HFFc6 (cell line): ENCODE data around the gene MYBPC2. TPM values are rescaled to one million over a fixed set of nuclear protein-coding genes. Genes with fewer than 3 reads are reported as not detected.
A peak's percentile ranks its signal among the peaks of the same experiment; 100 is the strongest.

Experiments
- DNase-seq: peaks from one replicate; pipeline ENCODE4 v3.0.0-alpha.2; 2018
- H3K27ac Mint-ChIP-seq: 2 replicates; pipeline ENCODE4 v1.8.0; 2020; ENCODE audit warnings: mild to moderate bottlenecking, mixed read lengths
- H3K27me3 Mint-ChIP-seq: 2 replicates; pipeline ENCODE4 v1.8.0; 2021; ENCODE audit warnings: mild to moderate bottlenecking, moderate library complexity, mixed read lengths; ENCODE audit not compliant: insufficient read depth
- H3K36me3 Mint-ChIP-seq: 2 replicates; pipeline ENCODE4 v1.8.0; 2021; ENCODE audit warnings: low read depth, mixed read lengths
- H3K4me1 Mint-ChIP-seq: 2 replicates; pipeline ENCODE4 v1.8.0; 2020; ENCODE audit warnings: low read depth, mixed read lengths
- H3K4me3 Mint-ChIP-seq: 2 replicates; pipeline ENCODE4 v1.8.0; 2020; ENCODE audit warnings: mild to moderate bottlenecking, moderate library complexity, mixed read lengths
- H3K9me3 Mint-ChIP-seq: 2 replicates; pipeline ENCODE4 v1.8.0; 2020; ENCODE audit warnings: mild to moderate bottlenecking, mixed read lengths
- total RNA-seq, 6 experiments: library from RNA; stranded (reverse); fragmentation: NEBNext Ultra II Directional; extraction: Animal tissue kit (Norgen Biotek cat#: 25700); gene quantifications; 2 replicates in 1 of 6; 3 replicates in 5 of 6; pipeline ENCODE4 v1.2.3, GENCODE V29; 2021
- TF ChIP-seq, protein P1 (sequence below): fragments of 200-600 bp; sonication (generic); IDR thresholded peaks from 2 replicates; pipeline ENCODE4 v1.5.0; 2021; ENCODE audit warnings: antibody characterized with exemption, mild to moderate bottlenecking

The MYBPC2 gene
- total RNA-seq, 6 experiments from 2014 or later: not detected

DNA sequence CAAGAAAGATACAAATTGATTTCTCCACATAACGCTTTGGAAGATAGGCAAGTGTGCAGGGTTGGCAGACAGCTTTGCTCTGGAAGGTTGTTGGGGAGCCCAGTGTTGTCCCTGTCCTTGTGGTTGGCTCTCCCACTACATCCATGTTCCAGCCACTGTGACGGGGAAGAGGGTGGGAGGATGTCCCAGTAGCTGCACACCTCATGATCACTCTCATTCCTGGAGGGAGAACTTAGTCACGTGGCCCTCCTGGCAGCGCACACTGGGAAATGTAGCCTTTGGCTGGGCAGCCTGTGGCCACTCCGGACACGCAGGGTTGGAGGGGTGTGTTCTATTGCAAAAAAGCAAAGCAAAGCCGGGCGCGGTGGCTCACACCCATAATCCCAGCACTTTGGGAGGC is 38.7 kb upstream of the MYBPC2 start:
- H3K4me3 Mint-ChIP-seq: no peak overlapping the region
- H3K9me3 Mint-ChIP-seq: no peaks in the 10 kb centered on the region
- no peaks in the 10 kb centered on the region for H3K4me1 Mint-ChIP-seq
- TF ChIP-seq, protein P1, sequence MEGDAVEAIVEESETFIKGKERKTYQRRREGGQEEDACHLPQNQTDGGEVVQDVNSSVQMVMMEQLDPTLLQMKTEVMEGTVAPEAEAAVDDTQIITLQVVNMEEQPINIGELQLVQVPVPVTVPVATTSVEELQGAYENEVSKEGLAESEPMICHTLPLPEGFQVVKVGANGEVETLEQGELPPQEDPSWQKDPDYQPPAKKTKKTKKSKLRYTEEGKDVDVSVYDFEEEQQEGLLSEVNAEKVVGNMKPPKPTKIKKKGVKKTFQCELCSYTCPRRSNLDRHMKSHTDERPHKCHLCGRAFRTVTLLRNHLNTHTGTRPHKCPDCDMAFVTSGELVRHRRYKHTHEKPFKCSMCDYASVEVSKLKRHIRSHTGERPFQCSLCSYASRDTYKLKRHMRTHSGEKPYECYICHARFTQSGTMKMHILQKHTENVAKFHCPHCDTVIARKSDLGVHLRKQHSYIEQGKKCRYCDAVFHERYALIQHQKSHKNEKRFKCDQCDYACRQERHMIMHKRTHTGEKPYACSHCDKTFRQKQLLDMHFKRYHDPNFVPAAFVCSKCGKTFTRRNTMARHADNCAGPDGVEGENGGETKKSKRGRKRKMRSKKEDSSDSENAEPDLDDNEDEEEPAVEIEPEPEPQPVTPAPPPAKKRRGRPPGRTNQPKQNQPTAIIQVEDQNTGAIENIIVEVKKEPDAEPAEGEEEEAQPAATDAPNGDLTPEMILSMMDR: no peak
- no peak overlapping the region for H3K27ac Mint-ChIP-seq
- no peaks in the 10 kb centered on the region; the same call in 1 of the 2 replicates for H3K27me3 Mint-ChIP-seq
- peaks cover 9% of the 10 kb centered on the region; the same call in 1 of the 2 replicates for H3K36me3 Mint-ChIP-seq
- no peak for DNase-seq

DNA sequence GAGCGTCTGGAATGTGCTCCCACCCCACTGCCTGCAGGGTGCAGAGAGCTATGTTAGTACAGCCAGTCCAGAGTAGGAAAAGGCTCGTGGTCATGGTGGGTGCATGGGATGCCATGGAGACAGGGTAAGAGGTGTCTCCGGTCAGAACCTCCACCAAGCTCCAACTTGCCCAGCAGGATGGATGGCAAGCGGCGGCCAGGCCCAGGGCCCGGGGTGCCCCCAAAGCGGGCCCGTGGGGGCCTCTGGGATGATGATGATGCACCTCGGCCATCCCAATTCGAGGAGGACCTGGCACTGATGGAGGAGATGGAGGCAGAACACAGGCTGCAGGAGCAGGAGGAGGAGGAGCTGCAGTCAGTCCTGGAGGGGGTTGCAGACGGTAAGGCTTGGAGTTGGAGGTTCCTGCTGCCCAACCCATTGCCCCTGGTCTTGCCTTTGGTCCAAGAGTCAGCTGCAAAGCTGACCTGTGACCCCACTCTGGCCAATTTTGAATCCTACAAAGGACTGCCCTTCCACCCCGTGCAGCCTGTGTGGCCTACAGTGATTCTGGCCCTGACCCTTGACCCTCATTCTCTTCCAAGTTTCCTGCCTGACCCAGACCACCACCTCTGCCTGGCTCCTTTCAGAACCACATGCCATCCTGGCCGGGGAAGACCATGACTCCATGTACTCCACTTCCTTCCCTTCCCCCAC is 33.9 kb upstream of the MYBPC2 start:
- Mint-ChIP-seq H3K27ac (no peak overlapping the region), H3K27me3 (no peaks in the 10 kb centered on the region; the same call in 1 of the 2 replicates), H3K4me3 (no peak overlapping the region), H3K9me3 (no peaks in the 10 kb centered on the region), H3K36me3 (peaks cover 10% of the 10 kb centered on the region; the same call in 1 of the 2 replicates), H3K4me1 (no peaks in the 10 kb centered on the region)
- TF ChIP-seq, protein P1: no peak
- DNase-seq: no peak

DNA sequence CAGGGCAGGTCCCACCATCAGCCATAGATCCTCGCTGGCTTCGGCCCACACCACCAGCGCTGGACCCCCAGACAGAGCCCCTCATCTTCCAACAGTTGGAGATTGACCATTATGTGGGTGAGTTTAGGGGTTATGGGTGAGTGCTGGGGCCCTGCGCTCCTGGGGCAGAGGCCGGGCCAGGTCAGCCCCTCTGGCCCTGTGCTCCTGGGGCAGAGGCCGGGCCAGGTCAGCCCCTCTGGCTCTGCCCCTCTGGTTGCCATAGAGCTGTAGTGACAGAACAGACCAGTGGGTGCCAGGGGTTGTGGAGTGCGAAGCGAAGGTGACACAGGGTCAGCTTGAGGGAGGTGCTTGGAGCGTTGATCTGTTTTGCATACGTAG is 33.3 kb upstream of the MYBPC2 start:
- DNase-seq: no peak
- Mint-ChIP-seq H3K27ac (no peak overlapping the region), H3K36me3 (peaks cover 14% of the 10 kb centered on the region; the same call in 1 of the 2 replicates), H3K9me3 (no peaks in the 10 kb centered on the region), H3K27me3 (no peaks in the 10 kb centered on the region; the same call in 1 of the 2 replicates), H3K4me3 (no peak overlapping the region), H3K4me1 (no peaks in the 10 kb centered on the region)
- TF ChIP-seq, protein P1: no peak

DNA sequence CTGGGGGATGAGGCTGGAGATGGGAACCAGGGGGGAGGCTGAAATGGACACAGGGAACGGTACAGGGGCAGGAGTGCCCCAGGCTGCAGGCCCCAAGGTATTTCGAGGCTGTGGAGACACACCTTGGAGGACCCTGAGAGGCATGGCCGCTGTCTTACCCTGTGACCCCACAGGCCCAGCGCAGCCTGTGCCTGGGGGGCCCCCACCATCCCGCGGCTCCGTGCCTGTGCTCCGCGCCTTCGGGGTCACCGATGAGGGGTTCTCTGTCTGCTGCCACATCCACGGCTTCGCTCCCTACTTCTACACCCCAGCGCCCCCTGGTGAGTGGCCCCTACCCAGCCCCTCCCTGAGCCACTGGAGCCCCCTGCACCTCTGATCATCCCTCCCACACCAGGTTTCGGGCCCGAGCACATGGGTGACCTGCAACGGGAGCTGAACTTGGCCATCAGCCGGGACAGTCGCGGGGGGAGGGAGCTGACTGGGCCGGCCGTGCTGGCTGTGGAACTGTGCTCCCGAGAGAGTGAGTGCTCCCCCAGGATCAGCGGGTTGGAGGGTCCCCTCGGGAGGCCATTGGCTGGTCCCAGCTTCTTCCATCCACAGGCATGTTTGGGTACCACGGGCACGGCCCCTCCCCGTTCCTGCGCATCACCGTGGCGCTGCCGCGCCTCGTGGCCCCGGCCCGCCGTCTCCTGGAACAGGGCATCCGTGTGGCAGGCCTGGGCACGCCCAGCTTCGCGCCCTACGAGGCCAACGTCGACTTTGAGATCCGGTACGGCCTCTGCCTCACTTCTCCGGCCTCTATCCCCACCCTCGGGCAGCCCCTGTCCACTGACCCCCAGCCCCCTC is 30.9 kb upstream of the MYBPC2 start:
- Mint-ChIP-seq H3K4me1 (no peaks in the 10 kb centered on the region), H3K27ac (no peak overlapping the region), H3K36me3 (peaks cover 10% of the 10 kb centered on the region; the same call in 1 of the 2 replicates), H3K4me3 (no peak overlapping the region), H3K27me3 (no peaks in the 10 kb centered on the region; the same call in 1 of the 2 replicates), H3K9me3 (no peaks in the 10 kb centered on the region)
- no peak for DNase-seq
- TF ChIP-seq, protein P1: peak; percentile 17; the same call in 1 of the 2 replicates

DNA sequence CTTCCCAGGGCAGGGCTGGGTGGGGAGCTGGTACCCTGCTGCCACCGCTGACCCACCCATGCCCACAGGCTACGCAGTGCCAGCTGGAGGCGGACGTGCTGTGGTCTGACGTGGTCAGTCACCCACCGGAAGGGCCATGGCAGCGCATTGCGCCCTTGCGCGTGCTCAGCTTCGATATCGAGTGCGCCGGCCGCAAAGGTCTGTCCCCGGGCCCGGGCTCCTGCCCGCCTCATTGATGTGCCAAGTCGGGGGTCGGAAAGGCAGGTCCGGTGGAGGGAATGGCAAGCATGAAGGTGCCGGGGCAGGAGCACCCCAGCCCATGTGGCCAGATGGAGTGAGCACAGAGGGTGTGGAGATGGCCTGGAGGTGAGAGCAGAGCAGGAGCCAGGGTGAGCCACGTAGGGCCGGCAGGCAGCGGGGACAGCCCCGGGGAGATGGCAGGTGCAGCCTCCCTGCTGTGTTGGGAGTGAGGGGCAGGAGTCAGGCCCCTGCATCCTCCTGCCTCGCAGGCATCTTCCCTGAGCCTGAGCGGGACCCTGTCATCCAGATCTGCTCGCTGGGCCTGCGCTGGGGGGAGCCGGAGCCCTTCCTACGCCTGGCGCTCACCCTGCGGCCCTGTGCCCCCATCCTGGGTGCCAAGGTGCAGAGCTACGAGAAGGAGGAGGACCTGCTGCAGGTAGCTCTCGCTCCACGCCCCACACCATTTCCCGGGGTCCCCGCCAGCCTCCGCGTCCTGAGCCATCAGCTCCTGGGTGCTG is 30.0 kb upstream of the MYBPC2 start:
- Mint-ChIP-seq H3K27me3 (no peaks in the 10 kb centered on the region; the same call in 1 of the 2 replicates), H3K27ac (no peak overlapping the region), H3K4me1 (no peaks in the 10 kb centered on the region), H3K4me3 (no peak overlapping the region), H3K36me3 (peaks cover 10% of the 10 kb centered on the region; the same call in 1 of the 2 replicates), H3K9me3 (no peaks in the 10 kb centered on the region)
- DNase-seq: no peak
- TF ChIP-seq, protein P1: no peak
